ENCODE results near the gene NAB2.
A peak's percentile ranks its signal among the peaks of the same experiment; 100 is the strongest.
"Not testable (repeated sequence)": the region's sequence is repeated elsewhere in the genome, so short reads cannot be mapped to it uniquely, and the experiment has no call there.

The NAB2 gene

GRCh38 chr12:57069523-57069922, 19.4 kb upstream of the NAB2 start:
- peak; percentile 87 for DNase-seq (ENCODE audit: low read depth)

DNA sequence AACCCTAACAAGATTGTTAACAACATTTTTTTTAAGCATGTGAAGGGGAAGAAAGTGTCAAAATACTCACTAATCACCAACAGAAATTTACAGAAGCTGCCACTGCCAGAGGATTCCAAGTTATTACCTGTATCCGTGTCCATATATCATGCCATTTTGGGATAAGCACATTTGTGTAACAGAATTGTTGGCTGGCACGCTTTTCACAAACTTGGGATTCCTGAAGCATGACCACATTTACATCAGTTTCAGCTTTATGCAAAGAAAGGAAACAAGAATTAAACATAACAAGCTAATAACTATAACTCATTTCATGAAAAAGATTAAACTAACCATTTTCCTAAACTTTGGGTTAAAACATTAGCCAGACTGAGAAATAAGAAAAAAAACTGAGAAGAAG, 16.3 kb upstream of the NAB2 start:
- DNase-seq (ENCODE audit: low read depth), result no peak

- not testable (repeated sequence) for DNase-seq (ENCODE audit: low read depth)
These were observed 15.1 kb upstream of the NAB2 start for GRCh38 chr12:57073566-57074450.

DNA sequence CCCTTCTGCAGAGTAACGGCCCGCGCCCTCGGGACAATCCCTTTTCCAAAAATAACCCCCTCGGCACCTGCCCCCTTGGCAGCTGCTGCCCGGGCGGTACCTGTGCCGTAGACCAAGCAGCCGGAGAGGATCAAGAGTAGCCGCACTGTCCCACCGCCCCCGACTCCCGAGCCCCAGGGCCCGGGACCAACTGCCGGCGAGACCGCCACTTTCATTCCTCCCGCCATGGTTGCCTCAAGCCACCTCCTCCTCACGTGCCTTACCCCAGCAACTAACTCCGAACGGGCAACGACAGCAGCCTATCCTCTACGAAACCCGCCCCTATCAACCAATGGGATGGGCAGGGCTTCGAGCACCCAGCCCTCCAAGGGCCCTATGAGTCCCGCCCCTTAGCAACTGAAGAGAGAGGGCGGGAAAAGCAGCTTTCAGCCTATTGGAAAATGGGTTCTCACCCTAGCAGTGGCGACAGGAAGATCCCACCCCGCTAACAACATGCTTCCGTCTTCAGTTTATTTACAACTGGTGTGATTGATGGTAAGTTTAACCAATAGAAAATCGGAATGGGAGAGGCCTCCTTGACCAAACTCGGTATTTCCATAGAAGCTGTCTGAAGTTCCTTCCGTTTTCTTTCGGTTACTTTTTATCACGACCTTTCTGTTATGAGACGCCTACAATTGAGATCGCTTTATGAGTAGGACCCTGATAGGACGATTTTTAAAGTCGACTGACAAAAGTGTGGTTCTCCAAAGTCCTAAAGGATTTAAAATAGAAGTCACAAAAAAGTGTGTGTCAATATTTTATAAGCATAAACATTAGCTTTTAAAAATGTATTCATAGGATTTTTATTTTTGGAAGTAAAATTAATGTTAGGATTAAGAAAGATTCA, 10.2 kb upstream of the NAB2 start, which contains the start of gene NEMP1:
Gene NEMP1, minus strand, starts transcription at position 273 of the 886 bp plus-strand sequence. Its CDS starts 46 bp downstream, at position 227.
- DNase-seq (ENCODE audit: low read depth), result peak; percentile 100

- no peak for DNase-seq (ENCODE audit: low read depth)
These were observed 9.1 kb upstream of the NAB2 start for GRCh38 chr12:57079821-57080220.

DNA sequence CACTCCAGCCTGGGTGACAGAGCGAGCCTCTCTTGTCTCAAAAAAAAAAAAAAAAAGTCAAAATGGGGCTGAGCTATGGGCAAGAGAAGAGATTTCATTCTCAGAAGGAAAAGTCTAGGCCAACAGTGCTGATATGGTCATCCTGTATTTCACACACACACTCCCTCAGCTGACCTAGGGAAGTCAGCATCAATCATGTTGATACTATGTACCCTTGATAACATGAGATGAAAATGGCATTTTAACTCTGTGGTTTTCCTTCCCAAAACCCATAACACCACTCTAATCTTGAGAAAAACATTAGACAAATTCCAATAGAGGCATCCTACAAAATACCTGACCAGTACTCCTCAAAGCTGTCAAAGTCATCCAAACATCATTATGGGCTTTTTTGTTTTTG, 8.1 kb upstream of the NAB2 start:
- DNase-seq (ENCODE audit: low read depth), result no peak

- no peak for DNase-seq (ENCODE audit: low read depth)
These were observed 2.9 kb upstream of the NAB2 start for GRCh38 chr12:57085999-57086492.

GRCh38 chr12:57086493-57087009, 2.4 kb upstream of the NAB2 start:
- DNase-seq (ENCODE audit: low read depth), result peak; percentile 76

GRCh38 chr12:57087010-57087690, 1.8 kb upstream of the NAB2 start:
- DNase-seq (ENCODE audit: low read depth), result peak; percentile 90

- DNase-seq (ENCODE audit: low read depth), result peak; percentile 93
These were observed 1.1 kb upstream of the NAB2 start for GRCh38 chr12:57087691-57088353.

- DNase-seq (ENCODE audit: low read depth), result peak; percentile 57
These were observed 644 bp downstream of the NAB2 start for GRCh38 chr12:57089271-57090245.

DNA sequence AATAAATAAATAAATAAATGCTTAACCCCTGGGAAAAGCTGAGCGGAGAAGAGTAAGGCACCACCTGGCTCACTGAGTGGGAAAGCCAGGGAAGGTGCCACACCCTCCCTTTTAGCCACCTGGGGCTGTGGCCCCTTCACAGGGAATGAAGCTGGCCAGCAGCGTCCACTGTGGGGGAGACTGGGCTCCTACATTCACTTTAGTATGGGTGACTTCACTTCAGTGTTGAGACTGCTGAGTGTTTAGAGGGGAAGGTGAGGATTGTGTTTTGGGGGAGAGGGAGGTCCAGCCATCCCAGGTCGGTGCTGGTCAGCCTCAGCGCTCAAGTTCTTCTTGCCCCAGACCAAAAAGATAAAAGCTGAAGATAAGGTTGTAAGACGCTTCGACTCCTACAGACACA, 1.6 kb downstream of the NAB2 start:
- DNase-seq (ENCODE audit: low read depth), result no peak

DNA sequence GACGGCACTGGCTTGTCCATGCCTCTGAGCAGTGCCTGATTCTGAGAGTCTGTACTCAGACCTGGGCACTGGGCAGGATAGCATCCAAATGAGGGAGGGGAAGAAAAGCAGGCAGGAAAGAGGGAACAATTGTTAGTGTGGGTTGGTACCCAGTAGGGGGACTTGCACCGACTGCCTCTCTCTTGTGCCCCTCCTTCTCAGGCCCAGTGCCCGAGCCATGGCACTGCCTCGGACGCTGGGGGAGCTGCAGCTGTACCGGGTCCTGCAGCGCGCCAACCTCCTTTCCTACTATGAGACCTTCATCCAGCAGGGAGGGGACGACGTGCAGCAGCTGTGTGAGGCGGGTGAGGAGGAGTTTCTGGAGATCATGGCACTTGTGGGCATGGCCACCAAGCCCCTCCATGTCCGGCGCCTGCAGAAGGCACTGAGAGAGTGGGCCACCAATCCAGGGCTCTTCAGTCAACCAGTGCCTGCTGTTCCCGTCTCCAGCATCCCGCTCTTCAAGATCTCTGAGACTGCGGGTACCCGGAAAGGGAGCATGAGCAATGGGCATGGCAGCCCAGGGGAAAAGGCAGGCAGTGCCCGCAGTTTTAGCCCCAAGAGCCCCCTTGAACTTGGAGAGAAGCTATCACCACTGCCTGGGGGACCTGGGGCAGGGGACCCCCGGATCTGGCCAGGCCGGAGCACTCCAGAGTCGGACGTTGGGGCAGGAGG, 2.2 kb downstream of the NAB2 start:
- DNase-seq (ENCODE audit: low read depth), result no peak

DNA sequence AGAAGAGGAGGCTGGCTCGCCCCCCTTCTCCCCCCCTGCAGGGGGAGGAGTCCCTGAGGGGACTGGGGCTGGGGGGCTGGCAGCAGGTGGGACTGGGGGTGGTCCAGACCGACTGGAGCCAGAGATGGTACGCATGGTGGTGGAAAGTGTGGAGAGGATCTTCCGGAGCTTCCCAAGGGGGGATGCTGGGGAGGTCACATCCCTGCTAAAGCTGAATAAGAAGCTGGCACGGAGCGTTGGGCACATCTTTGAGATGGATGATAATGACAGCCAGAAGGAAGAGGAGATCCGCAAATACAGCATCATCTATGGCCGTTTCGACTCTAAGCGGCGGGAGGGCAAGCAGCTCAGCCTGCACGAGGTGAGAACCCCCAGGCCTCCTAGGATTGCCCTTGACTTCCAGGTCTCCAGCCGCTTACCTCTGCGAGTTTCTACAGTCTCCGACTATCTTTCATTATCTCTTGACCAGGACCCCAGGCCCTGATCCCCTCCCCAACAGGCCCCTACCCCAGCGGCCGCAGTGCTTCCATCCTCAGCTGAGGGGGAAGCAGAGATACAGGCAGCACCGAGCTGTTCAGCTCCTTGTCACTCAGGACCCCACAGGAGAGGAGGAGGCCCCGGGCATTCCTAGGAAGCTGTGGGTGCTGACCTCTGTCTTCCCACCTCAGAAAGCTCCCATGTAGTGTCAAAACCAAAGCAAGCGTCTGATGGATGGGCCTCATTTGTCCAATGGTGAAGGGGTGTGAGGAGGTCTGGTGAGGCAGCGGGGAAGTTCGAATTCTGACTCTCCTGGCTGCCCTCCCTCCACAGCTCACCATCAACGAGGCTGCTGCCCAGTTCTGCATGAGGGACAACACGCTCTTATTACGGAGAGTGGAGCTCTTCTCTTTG, 3.0 kb downstream of the NAB2 start:
- DNase-seq (ENCODE audit: low read depth), result no peak

GRCh38 chr12:57092529-57092862, 3.6 kb downstream of the NAB2 start:
- no peak for DNase-seq (ENCODE audit: low read depth)

GRCh38 chr12:57092876-57093414, 4.0 kb downstream of the NAB2 start:
- no peak for DNase-seq (ENCODE audit: low read depth)

GRCh38 chr12:57093415-57094207, 4.7 kb downstream of the NAB2 start:
- DNase-seq (ENCODE audit: low read depth), result peak; percentile 87

Measured in iris pigment epithelial cell (primary cell).